Measurements from ENCODE around the gene PARS2. TPM values are rescaled to one million over a fixed set of nuclear protein-coding genes. Genes with fewer than 3 reads are reported as not detected.

Gene PARS2
- total and polyA plus RNA-seq, 2 of the 4 experiments (the other 2 are of a cell fraction) = 3.4 to 6.3 TPM

DNA sequence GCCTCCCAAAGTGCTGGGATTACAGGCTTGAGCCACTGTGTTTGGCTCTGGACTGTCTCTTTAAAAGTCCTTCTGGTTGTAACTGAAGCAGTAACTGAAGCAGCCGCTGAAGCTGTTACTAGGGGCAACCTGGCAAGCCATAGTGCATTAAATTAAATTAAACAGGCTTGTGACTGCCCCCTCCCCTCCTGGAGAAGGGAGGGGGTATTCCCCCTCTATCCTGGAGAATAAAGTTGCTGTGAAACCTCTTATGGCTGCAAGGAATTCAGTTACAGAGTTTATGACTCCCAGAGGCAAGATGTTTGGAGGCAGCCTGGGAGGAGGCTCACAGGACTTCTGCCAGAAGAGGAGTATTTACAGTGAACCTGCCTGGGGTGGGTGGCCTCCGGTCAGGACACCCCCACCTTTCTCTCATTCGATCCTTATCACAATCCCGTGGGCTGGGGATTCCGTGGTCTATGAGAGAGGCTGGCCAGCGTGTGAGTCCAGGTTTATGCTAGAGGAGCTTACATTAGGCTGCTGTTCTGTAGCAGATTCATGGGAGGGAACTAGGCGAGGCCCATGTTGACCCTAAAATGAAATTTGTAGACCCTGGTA, 28.5 kb upstream of the PARS2 start:
- ChIA-PET POLR2A (ENCODE audit: unreplicated experiment) (no interaction called here), CTCF (interaction anchor here (0.9 to 1.1 kb wide), 2 partner anchors 9 to 116 kb away, joined by 3 to 4 read pairs; no protein-coding TSS in a partner anchor)
- Histone ChIP-seq H3K9ac (ENCODE audit: low read depth, low read length) (no peak overlapping the region), H2BK20ac (ENCODE audit: low read depth, low read length) (no peak overlapping the region), H3K27me3 (ENCODE audit: control insufficient read depth, insufficient read depth, low read length) (peaks cover 42% of the 10 kb centered on the region), H2AFZ (replicated peaks; ENCODE audit: low read length, poor library complexity) (no peak overlapping the region), H3K4me2 (ENCODE audit: low read depth, low read length) (no peak overlapping the region), H4K20me1 (ENCODE audit: insufficient read depth, low read length) (no peaks in the 10 kb centered on the region), H2AK5ac (ENCODE audit: low read depth, low read length) (no peak overlapping the region), H3K4me3 (ENCODE audit: insufficient read depth, low read depth, low read length) (no peak overlapping the region), H3K14ac (replicated peaks; ENCODE audit: low read depth, low read length) (no peak overlapping the region), H3K4ac (ENCODE audit: low read depth, low read length) (no peak overlapping the region), H3K9me3 (ENCODE audit: control insufficient read depth, insufficient read depth, low read length) (peaks cover 3% of the 10 kb centered on the region), H3K56ac (ENCODE audit: extremely low read depth, insufficient read depth, low read length) (no peak overlapping the region), H3K9me1 (ENCODE audit: insufficient read depth, low read length) (no peaks in the 10 kb centered on the region), H3K4me1 (ENCODE audit: control insufficient read depth, insufficient read depth, low read length) (no peaks in the 10 kb centered on the region), H3K36me3 (ENCODE audit: control insufficient read depth, insufficient read depth, low read length) (no peaks in the 10 kb centered on the region), H4K8ac (ENCODE audit: low read depth in 2 of 2, low read length in 2 of 2) (no peak overlapping the region), H3K27ac (ENCODE audit: insufficient read depth, low read length) (no peak overlapping the region), H4K5ac (ENCODE audit: low read depth, low read length) (no peak overlapping the region), H2BK15ac (ENCODE audit: low read depth, low read length) (no peak overlapping the region), H2BK120ac (ENCODE audit: low read depth, low read length) (no peak overlapping the region), H2BK5ac (ENCODE audit: low read depth, low read length, poor library complexity, severe bottlenecking) (no peak overlapping the region), H2AK9ac (replicated peaks; ENCODE audit: low read depth, low read length, poor library complexity) (no peak overlapping the region), H4K91ac (ENCODE audit: insufficient read depth, low read depth, low read length) (no peak overlapping the region), H3K18ac (ENCODE audit: low read depth, low read length) (no peak overlapping the region), H3K23ac (ENCODE audit: low read depth, low read length) (no peak overlapping the region), H3K79me1 (ENCODE audit: low read depth in 1 of 2, low read length in 2 of 2) (no peaks in the 10 kb centered on the region)
- no peak for ATAC-seq (ENCODE audit: low read depth)
- no peak for TF ChIP-seq BHLHE40 (IDR thresholded peaks at IDR 0.05; ENCODE audit: low read depth, low read length)
- TF ChIP-seq CTCF (conservative IDR thresholded peaks at IDR 0.05; ENCODE audit: low read depth, low read length) = no peak
- WGBS, 2 experiments (ENCODE audit: extremely low coverage in 2 of 2, insufficient read length in 1 of 2) = no CpG with 5 or more reads among the region's 7 CpGs
- in situ Hi-C loops (cut with MboI; ENCODE audit: low sequenced_read_pairs) (loop anchor here (25.0 kb wide), 1 partner anchor 930 kb away; no protein-coding TSS in a partner anchor), intact Hi-C loops (cut with micrococcal nuclease) (loop anchor here (2.0 kb wide), 1 partner anchor 120 kb away; no protein-coding TSS in a partner anchor), dilution Hi-C loops (cut with HindIII; ENCODE audit: low sequenced_read_pairs, unreplicated experiment) (no loop called here)
- no peak for DNase-seq
- BruUV-seq (replicated peaks) = no TSS peak
